Hepatocyte (in vitro differentiated cells): ENCODE results near the gene RIN3. TPM values are rescaled to one million over a fixed set of nuclear protein-coding genes. Genes with fewer than 3 reads are reported as not detected.

Experiments used
- DNase-seq: peaks from one replicate; pipeline ENCODE4 v3.0.0-alpha.2; 2016; ENCODE audit warnings: low spot score
- H2AFZ ChIP-seq: fragments of 200-600 bp; sonication (generic); 2 replicates; pipeline ENCODE4 v1.6.0; 2016; ENCODE audit warnings: antibody characterized with exemption, mild to moderate bottlenecking
- H3K27ac ChIP-seq: fragments of 200-600 bp; sonication (generic); 2 replicates; pipeline ENCODE4 v1.5.1; 2016; ENCODE audit warnings: mild to moderate bottlenecking
- H3K27me3 ChIP-seq: fragments of 200-600 bp; sonication (generic); 2 replicates; pipeline ENCODE4 v1.6.1; 2016
- H3K36me3 ChIP-seq: fragments of 200-600 bp; sonication (generic); replicated peaks from 2 replicates; pipeline ENCODE4 v1.5.1; 2016; ENCODE audit warnings: low read depth; ENCODE audit not compliant: insufficient read depth
- H3K4me1 ChIP-seq: fragments of 200-600 bp; sonication (generic); 2 replicates; pipeline ENCODE4 v1.5.1; 2016; ENCODE audit warnings: mild to moderate bottlenecking, moderate library complexity; ENCODE audit not compliant: insufficient read depth
- H3K4me2 ChIP-seq: fragments of 200-600 bp; sonication (generic); 2 replicates; pipeline ENCODE4 v1.6.0; 2016
- H3K4me3 ChIP-seq: fragments of 200-600 bp; sonication (generic); 2 replicates; pipeline ENCODE4 v1.5.1; 2016; ENCODE audit warnings: mild to moderate bottlenecking
- H3K79me2 ChIP-seq: fragments of 200-600 bp; sonication (generic); 2 replicates; pipeline ENCODE4 v1.6.0; 2017; ENCODE audit warnings: mild to moderate bottlenecking
- H3K9me2 ChIP-seq: fragments of 200-600 bp; sonication (generic); replicated peaks from 2 replicates; pipeline ENCODE4 v1.6.0; 2017; ENCODE audit warnings: mild to moderate bottlenecking; ENCODE audit not compliant: insufficient read depth
- H3K9me3 ChIP-seq: fragments of 200-600 bp; sonication (generic); 2 replicates; pipeline ENCODE4 v1.5.1; 2016; ENCODE audit warnings: low read depth, mild to moderate bottlenecking
- H4K20me1 ChIP-seq: fragments of 200-600 bp; sonication (generic); 2 replicates; pipeline ENCODE4 v1.6.0; 2016; ENCODE audit warnings: mild to moderate bottlenecking; ENCODE audit not compliant: insufficient read depth, poor library complexity, severe bottlenecking
- CTCF ChIP-seq: fragments of 200-600 bp; sonication (generic); IDR thresholded peaks from 2 replicates; pipeline ENCODE4 v1.5.1; 2016; ENCODE audit warnings: antibody characterized with exemption, mild to moderate bottlenecking; ENCODE audit not compliant: poor library complexity
- EZH2 ChIP-seq: fragments of 200-600 bp; sonication (generic); IDR thresholded peaks from 2 replicates; pipeline ENCODE4 v1.6.1; 2016; ENCODE audit warnings: antibody characterized with exemption, mild to moderate bottlenecking, borderline replicate concordance
- EZH2phosphoT487 ChIP-seq: fragments of 200-600 bp; sonication (generic); IDR thresholded peaks from one replicate; pipeline ENCODE4 v1.6.1; 2018; ENCODE audit warnings: antibody characterized with exemption, mild to moderate bottlenecking, low read depth, moderate library complexity; ENCODE audit not compliant: unreplicated experiment, severe bottlenecking
- WGBS: methylation state at CpG from one replicate; pipeline ENCODE4 v1.1.6; 2016; ENCODE audit warnings: low lambda C conversion rate; ENCODE audit errors: missing lambda C conversion rate; 5-methylcytosine and 5-hydroxymethylcytosine counted together
- polyA plus RNA-seq: library from polyadenylated mRNA; unstranded; fragments of >200 nt; fragmentation: Nextera tagmentation; extraction: Ambion mirVana; gene quantifications from 2 replicates; pipeline ENCODE4 v1.2.1, GENCODE V29; 2016
- total RNA-seq: library from RNA; depleted of rRNA; stranded (reverse); fragments of >200 nt; gene quantifications from 2 replicates; pipeline ENCODE4 v1.2.3, GENCODE V29; 2014

The RIN3 gene
- total and polyA plus RNA-seq, 2 experiments from 2014 or later = 4.2 to 11.8 TPM

DNA sequence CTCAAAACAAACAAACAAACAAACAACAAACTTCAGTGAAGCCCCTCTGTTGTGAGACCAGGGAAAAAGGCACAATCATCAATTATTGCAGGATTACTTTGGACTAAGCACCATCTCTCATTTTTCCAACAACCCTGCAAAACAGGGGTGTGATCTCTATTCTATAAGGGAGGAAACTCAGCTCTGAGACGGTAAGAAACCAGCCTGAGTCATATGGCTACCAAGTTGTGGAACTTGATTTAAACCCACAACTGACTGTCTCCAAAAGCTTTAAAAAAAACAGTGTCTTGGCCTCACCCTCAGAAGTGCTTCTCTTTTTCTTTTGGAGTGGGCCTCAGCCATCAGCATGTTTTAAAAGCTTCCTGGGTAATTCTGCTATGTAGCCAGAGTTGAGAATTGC lies 49.8 kb downstream of the RIN3 start:
- H3K4me2 ChIP-seq = no peak overlapping the region
- H3K36me3 ChIP-seq = no peaks in the 10 kb centered on the region
- 87% methylated on average over 1 of the region's 1 CpG for WGBS
- no peaks in the 10 kb centered on the region for H3K9me3 ChIP-seq
- H3K4me1 ChIP-seq = no peaks in the 10 kb centered on the region
- TF ChIP-seq EZH2phosphoT487 (no peak), EZH2 (no peak), CTCF (no peak)
- no peaks in the 10 kb centered on the region for H3K79me2 ChIP-seq
- H3K9me2 ChIP-seq = no peaks in the 10 kb centered on the region
- no peaks in the 10 kb centered on the region for H4K20me1 ChIP-seq
- no peak overlapping the region for H2AFZ ChIP-seq
- DNase-seq = no peak
- H3K27me3 ChIP-seq = no peaks in the 10 kb centered on the region
- no peak overlapping the region for H3K4me3 ChIP-seq
- no peak overlapping the region for H3K27ac ChIP-seq

DNA sequence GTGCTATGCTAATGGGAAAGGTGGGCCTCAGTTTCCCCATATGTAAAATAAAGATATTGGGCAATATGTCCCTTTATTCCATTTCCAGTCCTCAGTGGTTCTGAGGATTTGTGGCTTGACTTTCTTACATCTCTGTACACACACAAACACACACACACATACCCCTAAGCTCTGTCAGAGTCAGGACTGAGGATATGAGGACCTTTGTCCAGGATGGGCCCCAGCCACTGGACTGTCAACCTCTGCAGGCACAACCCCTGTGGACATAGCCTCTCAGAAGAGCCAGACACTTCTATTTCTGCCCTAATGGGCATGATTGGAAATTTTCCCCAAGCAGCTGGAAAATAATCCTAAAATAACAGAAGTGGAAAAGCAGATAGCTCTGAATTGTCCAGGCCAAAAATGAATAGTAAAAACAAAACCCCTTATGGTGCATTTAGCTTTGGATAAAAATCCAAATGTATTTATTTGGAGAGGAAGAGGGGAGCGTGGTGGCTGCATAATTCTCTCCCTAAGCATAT lies 50.2 kb downstream of the RIN3 start:
- H3K4me2 ChIP-seq = no peak overlapping the region
- no peak overlapping the region for H3K27ac ChIP-seq
- H3K79me2 ChIP-seq = no peaks in the 10 kb centered on the region
- H4K20me1 ChIP-seq = no peaks in the 10 kb centered on the region
- H2AFZ ChIP-seq = no peak overlapping the region
- WGBS = 92% methylated on average over 1 of the region's 1 CpG
- H3K4me3 ChIP-seq = no peak overlapping the region
- no peaks in the 10 kb centered on the region for H3K9me2 ChIP-seq
- H3K4me1 ChIP-seq = no peaks in the 10 kb centered on the region
- no peak for DNase-seq
- no peaks in the 10 kb centered on the region for H3K36me3 ChIP-seq
- TF ChIP-seq EZH2phosphoT487 = no peak
- no peaks in the 10 kb centered on the region for H3K9me3 ChIP-seq
- no peaks in the 10 kb centered on the region for H3K27me3 ChIP-seq

DNA sequence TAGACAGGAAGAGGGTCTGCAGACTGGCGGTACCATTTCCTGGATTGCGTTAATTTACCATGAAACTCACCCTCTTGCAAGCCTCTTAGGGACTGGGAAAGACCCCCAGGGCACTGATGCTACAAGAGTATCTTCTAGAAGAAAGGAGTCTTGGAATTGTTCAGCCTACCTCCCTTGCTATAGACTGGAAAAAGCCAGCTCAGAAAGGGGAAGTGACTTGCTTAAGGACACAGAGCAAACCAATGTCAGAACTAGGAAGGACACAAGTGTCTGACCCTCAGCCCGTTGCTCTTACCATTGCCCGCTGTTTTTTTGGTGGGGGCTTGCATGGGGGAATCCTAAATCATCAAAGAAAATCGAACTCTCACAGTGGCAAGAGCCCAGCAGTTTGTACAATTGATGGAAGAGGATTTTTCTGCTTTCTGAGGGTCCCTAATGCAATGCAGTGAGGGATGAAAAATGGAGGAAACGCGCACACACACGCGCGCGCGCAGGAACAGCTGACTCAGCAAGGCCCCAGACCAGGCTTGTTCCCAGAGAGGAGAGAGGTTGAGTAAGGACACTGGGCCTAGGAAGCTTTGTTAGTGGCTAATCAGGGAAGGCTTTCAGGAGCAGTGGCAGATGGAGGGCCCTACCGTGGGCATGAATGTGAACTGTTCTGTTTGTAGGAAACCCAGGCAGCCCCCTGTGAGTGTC lies 50.9 kb downstream of the RIN3 start:
- H3K4me3 ChIP-seq = no peak overlapping the region
- no peaks in the 10 kb centered on the region for H3K27me3 ChIP-seq
- H3K79me2 ChIP-seq = no peaks in the 10 kb centered on the region
- DNase-seq = no peak
- H2AFZ ChIP-seq = no peak overlapping the region
- no peak overlapping the region for H3K27ac ChIP-seq
- no peak for TF ChIP-seq EZH2phosphoT487
- TF ChIP-seq EZH2 = no peak
- no peak for TF ChIP-seq CTCF
- 95% methylated on average over 13 of the region's 13 CpGs for WGBS
- no peaks in the 10 kb centered on the region for H4K20me1 ChIP-seq
- no peaks in the 10 kb centered on the region for H3K36me3 ChIP-seq
- no peaks in the 10 kb centered on the region for H3K4me1 ChIP-seq
- no peak overlapping the region for H3K4me2 ChIP-seq
- H3K9me2 ChIP-seq = no peaks in the 10 kb centered on the region
- no peaks in the 10 kb centered on the region for H3K9me3 ChIP-seq

GRCh38 chr14:92565040-92565717 lies 51.6 kb downstream of the RIN3 start:
- no peaks in the 10 kb centered on the region for H3K27me3 ChIP-seq
- H4K20me1 ChIP-seq = no peaks in the 10 kb centered on the region
- WGBS = 88% methylated on average over 6 of the region's 6 CpGs
- H3K9me3 ChIP-seq = no peaks in the 10 kb centered on the region
- no peaks in the 10 kb centered on the region for H3K36me3 ChIP-seq
- peaks cover 3% of the 10 kb centered on the region for H3K4me1 ChIP-seq
- TF ChIP-seq EZH2 = no peak
- no peak for TF ChIP-seq CTCF
- no peak for TF ChIP-seq EZH2phosphoT487
- H3K9me2 ChIP-seq = no peaks in the 10 kb centered on the region
- H3K4me2 ChIP-seq = no peak overlapping the region
- no peaks in the 10 kb centered on the region for H3K79me2 ChIP-seq
- no peak for DNase-seq
- no peak overlapping the region for H3K4me3 ChIP-seq
- H2AFZ ChIP-seq = no peak overlapping the region
- no peak overlapping the region for H3K27ac ChIP-seq
